Retinal pigment epithelial cell (primary cell): ENCODE data around the gene BACH1.

Source experiments
- DNase-seq: peaks from one replicate; pipeline ENCODE4 v3.0.0-alpha.2; 2010; ENCODE audit warnings: low read depth
- H3K4me3 ChIP-seq: 2 replicates; pipeline ENCODE4 v1.5.1; 2011; ENCODE audit warnings: mild to moderate bottlenecking, low read length, control low read depth, moderate library complexity
- CTCF ChIP-seq: conservative IDR thresholded peaks from 2 replicates; pipeline ENCODE4 v1.5.1; 2011; ENCODE audit warnings: low read depth, low read length, control low read depth, inconsistent platforms

The BACH1 gene

GRCh38 chr21:29306920-29307319 is 8.2 kb downstream of the BACH1 start:
- DNase-seq = no peak
- TF ChIP-seq CTCF = no peak
- no peak overlapping the region for H3K4me3 ChIP-seq

DNA sequence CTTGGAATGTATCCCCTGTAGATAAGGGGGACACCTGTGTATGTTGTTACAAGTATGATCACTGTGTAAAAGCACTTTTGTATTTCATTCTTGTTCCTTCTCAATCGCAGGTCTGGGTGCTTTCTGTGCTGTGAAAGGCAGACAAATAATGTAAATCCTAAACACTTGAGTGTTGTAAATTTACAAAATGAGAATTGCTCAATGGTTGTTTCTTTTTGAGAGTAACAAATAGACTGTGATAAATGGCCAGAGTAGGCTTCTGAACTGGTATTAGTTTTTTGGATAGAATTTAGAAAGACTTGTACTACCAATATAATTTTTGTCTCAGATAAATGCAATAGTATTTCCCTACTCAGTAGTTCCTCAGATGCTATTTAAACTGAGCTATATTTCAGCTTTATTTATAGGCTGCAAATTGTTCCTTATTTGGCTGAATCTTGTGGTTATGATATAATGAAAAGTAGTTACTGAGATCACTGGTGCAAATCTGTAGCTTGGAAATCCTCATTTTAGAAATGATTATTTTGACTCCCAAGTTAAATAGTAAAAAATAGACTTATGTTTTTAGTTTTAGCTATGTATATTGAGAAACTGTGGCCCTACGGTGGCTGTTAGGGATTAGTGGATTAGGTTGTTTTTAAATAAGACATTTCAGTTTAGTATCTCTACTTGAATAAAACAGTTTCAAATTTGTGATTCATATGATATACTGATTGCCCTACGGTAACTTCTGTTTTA is 9.2 kb downstream of the BACH1 start:
- no peak for DNase-seq
- no peak overlapping the region for H3K4me3 ChIP-seq
- no peak for TF ChIP-seq CTCF

DNA sequence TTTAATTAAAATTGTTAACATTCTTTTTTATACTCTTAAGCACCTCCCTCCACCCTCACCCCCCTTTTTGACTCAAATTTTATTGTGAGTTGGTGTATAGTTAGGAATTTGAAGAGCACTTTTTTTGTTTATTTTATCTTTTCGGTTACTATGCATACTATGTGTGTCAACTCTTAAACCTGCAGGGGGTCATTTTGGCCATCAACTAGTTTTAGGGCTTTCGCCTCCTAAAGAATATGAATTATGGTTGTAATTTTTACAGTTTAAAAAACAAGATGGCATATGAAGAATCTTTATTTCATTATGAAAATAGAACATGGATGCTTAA is 9.7 kb downstream of the BACH1 start:
- no peak for DNase-seq
- no peak for TF ChIP-seq CTCF

GRCh38 chr21:29309703-29310102 is 11.0 kb downstream of the BACH1 start:
- no peak for TF ChIP-seq CTCF
- no peak overlapping the region for H3K4me3 ChIP-seq
- DNase-seq = no peak

More for the DNA sequence above, 9.7 kb downstream of the BACH1 start:
- no peak overlapping the region for H3K4me3 ChIP-seq

- H3K4me3 ChIP-seq = no peak overlapping the region
- no peak for DNase-seq
- TF ChIP-seq CTCF = no peak
These were observed 13.1 kb downstream of the BACH1 start for GRCh38 chr21:29311802-29312201.

- no peak overlapping the region for H3K4me3 ChIP-seq
- no peak for TF ChIP-seq CTCF
These were observed 14.3 kb downstream of the BACH1 start for GRCh38 chr21:29312981-29313380.

GRCh38 chr21:29313662-29314408 is 15.1 kb downstream of the BACH1 start:
- no peak for DNase-seq
- no peak overlapping the region for H3K4me3 ChIP-seq
- no peak for TF ChIP-seq CTCF

More at GRCh38 chr21:29312981-29313380, 14.3 kb downstream of the BACH1 start:
- DNase-seq = no peak
